Measurements from ENCODE around the gene ITPR1. TPM values are rescaled to one million over a fixed set of nuclear protein-coding genes. Genes with fewer than 3 reads are reported as not detected.
A peak's percentile ranks its signal among the peaks of the same experiment; 100 is the strongest.

The ITPR1 gene
- polyA plus RNA-seq, 5 donors = 34.8 to 47.9 (median 40.8) TPM

DNA sequence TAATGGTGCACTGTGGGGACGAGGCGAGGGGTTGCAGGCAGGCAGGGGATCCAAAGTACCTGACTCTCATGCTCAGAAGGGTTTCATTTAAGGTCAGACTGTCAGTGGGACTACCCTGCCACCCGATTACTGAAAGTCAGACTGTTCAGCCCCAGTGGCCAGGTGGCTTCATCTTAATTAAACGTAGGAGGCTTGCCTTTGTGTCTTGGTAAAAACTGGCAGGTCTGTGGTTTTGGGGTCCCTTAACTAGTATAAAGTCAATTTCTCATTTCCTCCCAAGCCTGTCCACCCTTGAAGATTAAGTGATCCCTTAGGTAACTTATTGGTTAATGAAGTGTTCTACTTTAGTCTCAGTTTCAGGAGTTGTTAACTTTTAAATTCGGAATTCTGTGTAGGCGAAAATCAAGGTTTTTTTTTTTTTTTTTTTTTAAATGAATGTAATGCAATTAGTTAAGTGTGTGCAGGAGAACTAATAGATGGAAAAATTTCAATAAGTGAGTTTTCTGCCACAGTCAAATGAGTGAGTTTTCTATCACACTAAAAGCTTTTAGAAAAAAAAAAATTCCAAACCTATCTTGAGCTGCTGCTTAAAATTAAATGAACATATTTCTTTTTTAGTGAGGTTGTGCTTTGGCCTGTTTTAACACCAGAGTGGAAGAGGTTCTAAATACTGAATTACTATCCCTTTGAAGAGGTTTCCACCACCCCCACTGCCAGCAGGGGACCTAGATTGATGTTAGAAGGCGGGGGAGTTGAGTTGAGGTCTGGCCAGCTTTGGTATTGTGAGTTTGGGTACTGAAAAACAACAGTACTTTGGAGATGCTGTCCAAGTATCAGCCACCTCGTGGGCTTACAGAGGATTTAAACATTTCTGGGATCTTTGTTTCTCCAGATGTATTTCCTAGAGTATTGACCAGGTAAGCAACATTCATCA is 15.2 kb downstream of the ITPR1 start:
- no peak for DNase-seq

DNA sequence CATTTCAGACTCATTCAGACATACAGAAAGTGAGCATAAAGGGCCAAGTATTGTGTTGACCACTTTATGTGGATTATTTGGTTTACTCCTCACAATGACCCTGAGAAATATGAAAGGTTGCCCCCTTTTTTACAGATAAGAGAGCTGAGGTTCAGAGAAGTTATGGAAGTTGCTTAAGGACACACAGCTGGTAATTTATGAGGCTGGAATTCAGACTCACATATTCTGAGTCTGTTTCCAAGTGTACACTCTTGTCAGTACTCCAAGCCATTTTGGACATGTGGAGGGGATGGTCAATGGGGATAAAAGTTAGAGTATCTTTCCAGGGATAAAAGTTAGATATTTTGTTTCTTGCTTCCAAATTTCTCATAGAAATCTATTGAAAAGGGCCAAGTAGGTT is 15.9 kb downstream of the ITPR1 start:
- DNase-seq = no peak

DNA sequence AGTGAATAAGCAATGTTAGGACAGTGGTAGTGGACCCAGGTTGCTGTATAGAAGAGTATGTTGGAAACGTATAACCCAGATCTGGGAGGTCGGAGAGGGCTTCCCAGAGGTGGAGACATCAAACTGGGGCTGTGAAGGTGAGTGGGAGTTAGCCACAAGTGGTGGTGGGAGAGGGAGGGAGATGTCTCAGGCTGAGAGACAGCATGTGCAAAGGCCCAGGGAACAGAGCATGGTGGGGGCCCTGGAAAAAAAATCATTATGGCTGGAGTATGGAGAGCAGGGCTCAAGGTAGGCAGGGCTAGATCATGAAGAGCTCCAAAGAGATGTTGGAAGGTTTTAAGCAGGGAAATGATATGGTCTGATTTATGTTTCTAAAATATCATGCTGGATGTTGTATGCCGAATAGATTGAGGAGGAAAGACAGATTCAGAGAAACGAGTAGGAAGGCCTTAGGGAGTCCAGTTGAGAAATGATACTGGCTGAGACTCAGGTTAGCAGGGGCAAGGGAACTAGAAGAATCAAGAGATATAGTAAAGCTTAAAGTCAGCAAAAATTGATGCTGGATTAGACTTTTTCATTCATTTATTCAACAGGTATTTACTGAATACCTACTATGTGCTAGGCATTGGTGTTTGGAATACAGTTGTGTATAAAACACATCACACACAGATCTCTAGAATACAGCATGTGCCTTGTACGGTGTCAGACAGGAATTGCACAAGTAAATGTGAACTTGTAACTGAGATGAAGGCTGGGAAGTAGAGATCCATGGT is 17.0 kb downstream of the ITPR1 start:
- DNase-seq = no peak

DNA sequence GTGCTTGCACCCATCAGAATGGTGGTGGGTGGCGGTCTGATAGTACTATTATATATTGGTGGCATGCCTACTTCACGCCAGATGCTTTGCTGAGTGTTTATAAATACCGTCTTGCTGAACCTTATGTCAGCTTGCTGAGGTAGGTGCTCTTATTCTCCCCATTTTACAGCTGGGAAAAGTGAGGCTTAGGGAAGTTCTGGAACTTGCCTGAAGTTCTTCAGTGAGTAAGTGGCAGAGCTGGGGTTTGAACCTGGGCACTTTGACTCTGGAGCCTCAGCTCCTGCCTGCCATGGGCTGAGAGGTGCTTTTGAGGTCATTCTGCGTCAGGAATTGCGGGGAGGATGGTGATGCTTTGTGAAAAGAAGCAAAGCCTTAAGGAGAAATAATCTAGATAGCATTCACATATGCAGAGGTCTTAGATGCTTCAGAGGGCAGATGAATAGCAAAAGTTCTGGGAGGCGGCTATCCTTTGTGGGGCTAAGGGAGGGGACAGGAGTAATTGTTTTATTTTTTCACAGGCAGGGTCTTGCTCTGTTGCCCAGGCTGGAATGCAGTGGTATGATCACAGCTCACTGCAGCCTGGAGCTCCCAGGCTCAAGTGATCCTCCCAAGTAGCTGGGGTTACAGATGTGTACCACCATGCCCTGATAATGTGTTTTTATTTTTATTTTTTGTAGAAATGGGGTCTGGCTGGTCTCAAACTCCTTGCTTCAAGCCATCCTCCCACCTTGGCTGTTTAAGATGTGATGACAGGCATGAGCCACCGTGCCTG is 18.5 kb downstream of the ITPR1 start:
- no peak for DNase-seq

DNA sequence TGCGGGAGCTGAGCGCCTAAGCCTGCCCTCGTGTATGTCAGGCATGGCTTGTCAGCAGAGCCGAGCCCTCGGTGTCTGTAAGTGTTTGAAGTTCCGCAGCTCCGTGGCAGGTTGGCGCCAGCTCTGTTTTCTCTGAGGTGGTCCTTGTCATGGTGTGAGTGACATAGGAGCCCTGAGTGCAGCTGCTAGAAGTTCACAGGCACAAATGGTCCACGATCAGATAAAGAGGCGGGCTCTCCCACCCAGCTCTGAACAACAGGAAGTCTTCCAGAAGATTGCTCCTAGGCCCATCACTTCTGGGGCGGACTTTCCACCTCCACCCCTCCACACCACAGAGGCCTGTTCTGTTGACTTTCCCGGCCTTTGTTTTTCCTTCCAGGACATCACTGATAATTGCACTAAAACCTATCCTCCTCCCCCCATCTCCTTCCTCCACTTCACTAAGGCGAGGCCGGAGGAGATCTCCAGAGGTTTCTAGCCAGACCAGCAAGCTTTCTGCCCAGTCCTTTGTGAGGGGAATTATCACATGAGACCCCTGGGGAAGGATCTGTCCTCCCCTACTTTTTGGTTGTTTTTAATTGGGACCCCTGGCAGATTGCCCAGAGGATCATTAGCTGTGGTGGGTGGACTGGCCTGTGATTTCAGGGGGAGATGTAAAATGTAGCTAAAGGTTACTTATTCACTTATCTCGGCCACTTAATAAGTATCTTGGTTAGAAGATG is 19.9 kb downstream of the ITPR1 start:
- no peak for DNase-seq

DNA sequence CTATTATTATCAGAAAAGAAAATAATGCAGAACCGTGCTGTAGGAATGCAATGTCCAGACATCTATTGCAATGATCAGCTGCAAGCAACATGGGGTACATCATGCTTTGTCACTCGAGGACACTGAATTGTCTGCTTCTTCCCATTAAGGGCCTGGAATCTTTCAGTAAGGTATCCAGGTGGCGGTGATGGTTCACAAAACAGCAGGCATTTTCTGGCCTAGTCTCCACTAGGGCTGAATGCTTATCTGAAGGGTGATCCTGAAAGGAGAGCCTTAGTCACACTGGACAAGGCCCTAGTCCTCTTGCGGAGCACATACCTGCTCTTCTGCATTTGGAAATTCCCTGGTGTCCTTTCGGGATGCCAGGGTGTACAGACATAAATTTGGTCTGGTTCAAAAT is 21.2 kb downstream of the ITPR1 start:
- DNase-seq = no peak

DNA sequence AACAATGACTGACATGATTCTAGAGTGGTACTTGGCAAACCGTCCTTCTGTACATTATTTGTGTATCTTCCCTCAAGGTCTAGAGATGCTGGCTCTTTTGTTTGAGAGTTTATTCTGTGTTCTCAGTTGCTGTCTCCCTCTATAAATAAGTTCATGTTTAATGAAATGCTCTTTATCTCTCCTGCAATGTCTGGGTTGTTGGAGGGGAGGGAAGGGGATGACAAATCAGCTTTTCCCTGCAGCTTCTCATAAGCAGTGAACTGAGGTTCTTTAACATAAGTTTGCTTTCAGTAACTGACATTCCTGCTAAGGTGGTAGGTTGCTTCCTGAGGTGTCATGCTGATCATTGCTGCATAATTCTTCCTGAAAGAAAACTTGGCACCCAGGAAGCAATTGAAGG is 21.8 kb downstream of the ITPR1 start:
- DNase-seq = no peak

GRCh38 chr3:4515916-4516579 is 22.9 kb downstream of the ITPR1 start:
- DNase-seq = no peak

- no peak for DNase-seq
Measured at GRCh38 chr3:4517093-4517492, 23.9 kb downstream of the ITPR1 start.

GRCh38 chr3:4517643-4518311 is 24.6 kb downstream of the ITPR1 start:
- no peak for DNase-seq

DNA sequence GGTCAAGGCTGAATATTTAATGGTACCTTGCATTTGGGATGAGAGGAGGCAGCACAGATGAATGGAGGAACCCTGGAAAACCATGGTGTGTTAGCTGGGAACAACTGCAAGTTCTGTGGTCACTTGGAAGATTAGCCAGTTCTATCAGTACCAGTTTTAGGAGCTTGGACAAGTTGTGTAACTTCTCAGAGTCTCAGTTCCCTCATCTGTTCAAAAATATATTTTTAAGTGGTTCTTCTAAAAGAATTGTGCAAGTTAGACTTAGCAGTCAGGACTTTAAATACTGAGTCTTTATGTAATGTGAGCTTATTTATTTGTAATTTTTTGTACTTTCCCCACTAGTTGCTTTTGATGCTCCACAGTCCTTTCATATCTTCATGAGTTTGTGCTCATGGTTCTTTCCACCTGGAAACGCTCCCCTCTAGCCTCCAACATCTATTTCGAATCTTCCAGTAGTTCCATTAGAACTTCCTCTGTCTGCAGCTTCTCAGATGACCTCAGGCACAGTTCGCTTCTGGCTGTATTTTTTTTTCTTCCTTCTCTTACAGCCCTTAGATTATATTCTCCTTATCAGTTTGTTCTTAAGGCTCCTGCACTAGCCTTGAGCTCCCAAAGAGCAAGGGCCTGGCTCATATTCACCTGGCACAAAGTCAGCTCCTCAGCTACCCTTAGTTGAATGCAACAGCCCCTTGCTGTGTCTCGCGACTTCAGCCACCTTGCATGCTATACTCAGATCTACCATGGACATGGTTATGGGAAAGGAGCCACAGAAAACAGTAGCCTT is 27.1 kb downstream of the ITPR1 start:
- DNase-seq = no peak

DNA sequence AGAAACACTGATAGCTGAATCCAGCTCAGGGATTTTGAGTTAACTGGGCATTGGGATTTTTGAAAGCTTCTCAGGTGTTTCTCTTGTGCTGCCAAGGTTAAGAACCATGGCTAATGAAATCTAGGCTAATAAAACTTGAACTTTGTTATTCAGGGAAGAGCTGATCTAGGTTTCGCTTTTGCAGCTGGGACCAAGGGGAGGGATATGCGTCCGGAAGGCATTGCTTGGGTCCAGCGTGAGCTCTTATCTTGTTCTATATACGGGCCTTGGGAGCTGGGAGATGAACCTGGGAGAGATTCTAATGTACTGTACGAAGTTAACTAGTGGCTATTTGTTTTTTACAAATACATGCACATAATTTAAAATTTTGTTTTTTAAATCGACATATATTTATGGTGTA is 29.8 kb downstream of the ITPR1 start:
- DNase-seq = no peak

- peak in 1 of 2 donors; percentile 61 for DNase-seq
Measured at GRCh38 chr3:4523710-4524698, 30.9 kb downstream of the ITPR1 start.

DNA sequence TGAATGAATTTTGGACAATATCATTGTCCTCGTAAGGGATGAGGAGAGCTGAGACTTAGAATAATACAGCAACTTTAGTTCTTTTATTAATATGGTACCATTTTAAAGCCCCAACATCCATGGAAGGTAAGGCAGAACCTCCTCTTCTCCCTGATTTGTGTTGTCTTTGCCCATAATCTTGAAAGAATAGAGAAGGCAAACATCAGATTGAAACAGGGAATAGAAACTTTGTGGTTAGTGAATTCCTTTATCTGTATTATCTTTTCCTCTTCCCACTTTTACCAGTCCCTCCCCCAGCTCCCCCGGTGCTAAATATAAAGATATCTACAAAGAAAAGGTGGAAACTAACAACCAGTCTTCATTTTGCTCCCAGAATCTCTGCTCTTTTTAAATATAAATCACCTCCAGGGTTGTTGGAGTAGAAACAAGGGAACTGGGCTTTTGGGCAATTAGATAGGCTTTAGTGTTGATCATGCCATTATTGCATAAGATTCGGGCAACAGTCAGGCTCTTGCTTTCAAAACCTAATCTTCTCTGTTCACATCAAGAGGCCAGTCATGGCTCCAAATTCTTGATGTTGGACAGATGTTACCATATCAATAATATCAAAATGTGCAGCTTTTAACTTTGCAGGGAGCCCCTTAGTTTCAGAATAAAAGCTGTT is 32.5 kb downstream of the ITPR1 start:
- no peak for DNase-seq

DNA sequence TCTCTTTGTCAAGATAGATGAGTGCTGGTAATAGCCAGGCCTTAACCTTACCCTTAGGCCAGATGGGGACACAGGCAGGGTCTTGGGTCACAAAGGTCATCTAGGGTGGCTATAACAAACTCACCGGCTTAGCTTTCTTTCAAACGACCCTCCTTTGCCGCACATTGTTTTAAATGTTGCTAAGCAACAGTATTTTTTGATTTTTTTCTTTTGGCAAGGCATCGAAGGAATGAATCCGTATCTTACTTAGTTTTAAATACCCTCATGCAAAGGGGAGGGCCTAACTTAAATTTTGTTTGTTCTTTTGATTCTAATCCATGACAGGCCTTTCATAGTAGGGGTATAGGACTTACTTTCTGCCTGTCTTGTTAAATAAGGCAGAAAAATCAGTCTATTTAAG is 35.2 kb downstream of the ITPR1 start:
- DNase-seq = no peak

DNA sequence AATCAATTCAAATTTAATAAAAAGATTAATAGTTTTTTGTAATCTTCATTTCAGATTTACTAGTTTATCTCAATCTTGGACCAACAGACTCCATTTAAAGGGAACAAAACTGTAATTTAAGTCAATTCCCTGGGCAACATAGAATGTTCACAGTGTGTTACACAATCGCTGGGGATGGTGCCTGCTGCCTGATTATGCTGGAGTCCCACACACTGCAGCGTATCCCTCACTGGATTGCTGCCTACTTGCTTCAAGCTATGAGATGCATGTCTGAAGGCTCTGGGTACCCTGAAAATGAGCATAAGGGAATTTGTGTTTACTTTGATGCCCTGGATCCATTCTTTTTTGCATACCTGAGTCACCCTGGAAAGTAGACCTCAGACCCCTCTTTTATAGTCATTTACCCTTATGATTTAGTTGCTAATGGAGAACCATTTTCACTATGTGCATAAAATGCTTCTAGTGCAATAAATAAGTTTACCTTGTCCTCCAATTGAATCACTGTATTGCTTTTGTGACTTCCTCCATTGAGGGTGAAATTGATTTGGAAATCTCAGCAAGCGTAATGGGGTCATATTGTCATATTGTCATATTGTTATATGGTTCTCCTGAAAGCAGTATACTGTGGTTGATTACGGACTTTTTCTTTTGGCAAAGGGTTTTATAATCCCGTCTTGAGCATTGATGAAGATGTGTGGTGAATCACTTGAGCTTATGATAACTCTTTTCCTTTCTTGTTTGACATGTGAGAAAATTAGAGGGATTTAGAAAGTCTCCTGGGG is 35.9 kb downstream of the ITPR1 start:
- DNase-seq = no peak
